SU-DHL-6 (cell line): ENCODE measurements around the gene DENND5A.

ENCODE experiments used
- H2AFZ ChIP-seq: fragments of 200-600 bp; sonication (generic); 2 replicates; pipeline ENCODE4 v1.6.1; 2014; ENCODE audit warnings: low read depth, mild to moderate bottlenecking, moderate library complexity, mixed read lengths, antibody characterized with exemption, low read length; ENCODE audit not compliant: severe bottlenecking
- H3F3A ChIP-seq: fragments of 200-600 bp; shearing (Covaris generic); 2 replicates; pipeline ENCODE4 v1.6.0; 2016; ENCODE audit warnings: antibody characterized with exemption, mild to moderate bottlenecking; ENCODE audit not compliant: insufficient read depth
- H3K27ac ChIP-seq: fragments of 200-600 bp; sonication (generic); 2 replicates; pipeline ENCODE4 v1.5.1; 2016; ENCODE audit warnings: low read depth, mild to moderate bottlenecking, low read length, moderate library complexity, mixed read lengths
- H3K27me3 ChIP-seq: fragments of 200-600 bp; sonication (generic), shearing (Covaris generic); 2 replicates; pipeline ENCODE4 v1.6.0; 2014; ENCODE audit warnings: mild to moderate bottlenecking, low read length
- H3K36me3 ChIP-seq: fragments of 200-600 bp; sonication (generic); 2 replicates; pipeline ENCODE4 v1.6.1; 2014; ENCODE audit warnings: mild to moderate bottlenecking, low read length, mixed read lengths
- H3K4me2 ChIP-seq: fragments of 300-600, 200-600 bp; shearing (Covaris generic), sonication (generic); 2 replicates; pipeline ENCODE4 v1.6.0; 2014; ENCODE audit warnings: low read length, low read depth, mild to moderate bottlenecking; ENCODE audit not compliant: poor library complexity, severe bottlenecking
- H3K4me3 ChIP-seq: fragments of 200-600 bp; sonication (generic); 2 replicates; pipeline ENCODE4 v1.5.1; 2014; ENCODE audit warnings: antibody characterized with exemption, low read length, mild to moderate bottlenecking, mixed read lengths; ENCODE audit not compliant: insufficient read depth, poor library complexity, severe bottlenecking
- H3K79me2 ChIP-seq: fragments of 200-600 bp; sonication (generic); 2 replicates; pipeline ENCODE4 v1.6.1; 2014; ENCODE audit warnings: mild to moderate bottlenecking, low read length, moderate library complexity; ENCODE audit not compliant: insufficient read depth
- H3K9ac ChIP-seq: fragments of 200-600 bp; sonication (generic); 2 replicates; pipeline ENCODE4 v1.7.0; 2014; ENCODE audit warnings: mild to moderate bottlenecking, low read length
- H3K9me2 ChIP-seq: fragments of 200-600 bp; sonication (generic); replicated peaks from 2 replicates; pipeline ENCODE4 v1.6.1; 2014; ENCODE audit warnings: low read length; ENCODE audit not compliant: insufficient read depth
- H3K9me3 ChIP-seq: fragments of 200-600 bp; sonication (generic); 2 replicates; pipeline ENCODE4 v1.6.1; 2014; ENCODE audit warnings: low read length, mixed read lengths; ENCODE audit not compliant: insufficient read depth
- H4K20me1 ChIP-seq: fragments of 200-600 bp; sonication (generic); 2 replicates; pipeline ENCODE4 v1.6.1; 2014; ENCODE audit warnings: low read depth, mild to moderate bottlenecking, antibody characterized with exemption, low read length, moderate library complexity, mixed read lengths
- CTCF ChIP-seq: fragments of 200-600 bp; sonication (generic); IDR thresholded peaks from one replicate; pipeline ENCODE4 v1.5.1; 2017; ENCODE audit warnings: antibody characterized with exemption, mild to moderate bottlenecking, low read length, moderate library complexity; ENCODE audit not compliant: insufficient read depth, poor library complexity, severe bottlenecking
- EZH2phosphoT487 ChIP-seq: fragments of 200-600 bp; sonication (generic), shearing (Covaris generic); conservative IDR thresholded peaks from 2 replicates; pipeline ENCODE4 v1.6.1; 2018; ENCODE audit warnings: mild to moderate bottlenecking, antibody characterized with exemption, low read length, moderate library complexity, mixed read lengths

Gene DENND5A

GRCh38 chr11:9137293-9138132 is 127.6 kb downstream of the DENND5A start:
- Histone ChIP-seq H3K4me2 (no peak overlapping the region), H3K27ac (no peak overlapping the region), H3K4me3 (no peak overlapping the region), H3K9me2 (no peaks in the 10 kb centered on the region), H4K20me1 (no peaks in the 10 kb centered on the region), H3K79me2 (no peaks in the 10 kb centered on the region), H2AFZ (no peak overlapping the region), H3K36me3 (no peaks in the 10 kb centered on the region), H3K9ac (no peak overlapping the region), H3K9me3 (no peaks in the 10 kb centered on the region), H3K27me3 (no peaks in the 10 kb centered on the region), H3F3A (no peaks in the 10 kb centered on the region)
- TF ChIP-seq EZH2phosphoT487: no peak
- peak; percentile 100 for TF ChIP-seq CTCF

- Histone ChIP-seq H3K9me3 (no peaks in the 10 kb centered on the region), H3K9ac (no peak overlapping the region), H3K27me3 (no peaks in the 10 kb centered on the region), H3K4me2 (no peak overlapping the region), H3K36me3 (no peaks in the 10 kb centered on the region), H3F3A (no peaks in the 10 kb centered on the region), H3K4me3 (no peak overlapping the region), H3K27ac (no peak overlapping the region), H4K20me1 (no peaks in the 10 kb centered on the region), H3K79me2 (no peaks in the 10 kb centered on the region), H3K9me2 (no peaks in the 10 kb centered on the region), H2AFZ (no peak overlapping the region)
- TF ChIP-seq EZH2phosphoT487: no peak
- TF ChIP-seq CTCF: no peak
Measured at GRCh38 chr11:9136741-9137140, 128.4 kb downstream of the DENND5A start.

- H3K9me2 ChIP-seq: no peaks in the 10 kb centered on the region
- no peaks in the 10 kb centered on the region for H3K27me3 ChIP-seq
- H4K20me1 ChIP-seq: no peaks in the 10 kb centered on the region
- no peaks in the 10 kb centered on the region for H3K9me3 ChIP-seq
- H3K9ac ChIP-seq: no peak overlapping the region
- no peak for TF ChIP-seq CTCF
- TF ChIP-seq EZH2phosphoT487: no peak
- no peak overlapping the region for H2AFZ ChIP-seq
- H3K79me2 ChIP-seq: no peaks in the 10 kb centered on the region
- no peaks in the 10 kb centered on the region for H3K36me3 ChIP-seq
- no peak overlapping the region for H3K4me2 ChIP-seq
- no peaks in the 10 kb centered on the region for H3F3A ChIP-seq
- no peak overlapping the region for H3K4me3 ChIP-seq
- H3K27ac ChIP-seq: no peak overlapping the region
Measured at GRCh38 chr11:9133956-9134355, 131.2 kb downstream of the DENND5A start.
